Gastrocnemius medialis (tissue), 4 donors: Measurements from ENCODE around the gene PHLDA2. TPM values are rescaled to one million over a fixed set of nuclear protein-coding genes. Genes with fewer than 3 reads are reported as not detected.

Source experiments
- ATAC-seq, 2 donors: fragments of 150-250 bp; one replicate each; pipeline ENCODE4 v1.9.1; 2016
- DNase-seq, 2 donors: peaks; one replicate each; pipeline ENCODE4 v3.0.0-alpha.2; 2019
- H3K27ac ChIP-seq, 4 donors: fragments of 200-600 bp; sonication (generic); 1 replicate in 1 of 4; 2 replicates in 3 of 4; pipeline ENCODE4 v1.5.1; 2016 to 2018; ENCODE audit warnings: mild to moderate bottlenecking in 2 of 4, moderate library complexity in 1 of 4
- H3K27me3 ChIP-seq, 3 donors: fragments of 200-600 bp; sonication (generic) in 2 of 3; 1 replicate in 1 of 3; 2 replicates in 2 of 3; pipeline versions ENCODE4 v1.5.1 to v1.6.0; 2016 to 2019; ENCODE audit warnings: mild to moderate bottlenecking in 1 of 3, moderate library complexity in 1 of 3
- H3K36me3 ChIP-seq, 2 donors: fragments of 200-600 bp; sonication (generic) in 1 of 2; one replicate each; pipeline ENCODE4 v1.5.1; 2017 to 2018
- H3K4me1 ChIP-seq, 2 donors: fragments of 200-600 bp; sonication (generic) in 1 of 2; one replicate each; pipeline ENCODE4 v1.5.1; 2016 to 2017; ENCODE audit warnings: mild to moderate bottlenecking in 2 of 2
- H3K4me3 ChIP-seq, 4 donors: fragments of 200-600 bp; sonication (generic) in 3 of 4; 1 replicate in 1 of 4; 2 replicates in 3 of 4; pipeline ENCODE4 v1.5.1; 2016 to 2019; ENCODE audit warnings: mild to moderate bottlenecking in 2 of 4
- H3K9me3 ChIP-seq, 3 donors: fragments of 200-600 bp; sonication (generic) in 2 of 3; 1 replicate in 1 of 3; 2 replicates in 2 of 3; pipeline ENCODE4 v1.5.1; 2016 to 2019
- POLR2A ChIP-seq, 2 donors: fragments of 450-650 bp; IDR thresholded peaks; one replicate each; pipeline ENCODE4 v1.6.1; 2017; ENCODE audit warnings: antibody characterized with exemption in 2 of 2, mild to moderate bottlenecking in 2 of 2, moderate library complexity in 2 of 2
- in situ Hi-C, 4 donors: fragments of 200-750 bp; cut with MboI; loops; one replicate each; pipeline versions ENCODE4 v1.15.0 to v1.8.0; 2017; ENCODE audit warnings: low sequenced_read_pairs in 4 of 4
- intact Hi-C: fragments of 100-400 bp; cut with DNase I; formaldehyde crosslinking; loops from one replicate; pipeline ENCODE4 v1.15.1; 2023; ENCODE audit warnings: low total_unique reads
- total RNA-seq, 4 donors: library from RNA; depleted of rRNA; stranded (reverse); fragments of >200 nt; gene quantifications; one replicate each; pipeline versions ENCODE4 v1.1.0 to v1.2.3, GENCODE V29; 2016
- TF ChIP-seq, protein P1 (sequence below), 5 experiments: fragments of 450-650 bp in 3 of 5; fragments of 200-600 bp in 2 of 5; sonication (generic) in 2 of 5; IDR thresholded peaks in 4 of 5; conservative IDR thresholded peaks in 1 of 5; 1 replicate in 4 of 5; 2 replicates in 1 of 5; pipeline ENCODE4 v1.5.1; 2016 to 2019; ENCODE audit warnings: antibody characterized with exemption in 5 of 5, mild to moderate bottlenecking in 3 of 5, moderate library complexity in 3 of 5

The PHLDA2 gene
- total RNA-seq, 4 donors from 2014 or later = 1.4 TPM; not detected in 3

DNA sequence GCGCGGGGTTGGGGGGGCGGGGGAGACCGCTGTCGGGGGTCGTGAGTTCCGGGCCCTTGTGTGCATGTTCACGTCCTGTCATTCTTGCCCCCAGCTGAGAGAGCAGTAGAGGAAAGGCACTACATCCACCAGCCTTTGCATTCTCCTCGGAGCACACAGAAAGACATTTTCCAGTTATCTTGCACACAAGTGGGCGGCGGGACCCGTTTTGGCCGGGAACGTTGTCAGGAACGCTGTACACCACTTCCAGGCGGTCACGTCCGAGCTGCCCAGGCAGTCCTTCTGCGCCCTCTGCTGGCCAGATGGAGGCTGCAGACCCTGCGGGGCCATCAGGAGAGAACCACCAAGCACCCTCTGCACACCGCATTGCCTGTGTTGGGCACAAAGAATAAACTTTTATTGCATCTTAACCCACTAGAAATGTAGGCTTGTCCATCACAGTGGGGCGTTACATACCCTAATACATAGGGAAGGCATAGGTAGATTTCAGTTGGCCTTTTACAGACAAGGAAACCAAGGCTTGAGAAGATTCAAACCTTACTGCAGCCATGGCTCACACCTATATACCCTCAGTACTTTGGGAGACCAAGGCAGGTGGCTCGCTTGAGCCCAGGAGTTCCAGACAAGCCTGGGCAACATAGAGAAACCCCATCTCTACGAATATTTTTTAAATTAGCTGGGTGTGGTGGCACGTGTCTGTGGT is 40.8 kb downstream of the PHLDA2 start:
- Histone ChIP-seq H3K9me3 (no peaks in the 10 kb centered on the region), H3K36me3 (no peaks in the 10 kb centered on the region), H3K27me3 (no peaks in the 10 kb centered on the region), H3K4me3 (no peak overlapping the region), H3K27ac (no peak overlapping the region), H3K4me1 (peaks cover 5 to 19% of the 10 kb centered on the region in 2 donors)
- ATAC-seq (peak in 1 of 2 donors; percentile 24), DNase-seq (peak; percentile 74 to 81)
- intact Hi-C loops = loop anchor here (1.0 to 5.0 kb wide), 2 partner anchors 356 to 561 kb away; no protein-coding TSS in a partner anchor
- in situ Hi-C loops = loop anchor here (5.0 to 25.0 kb wide), 3 partner anchors 201 to 451 kb away; partner anchors contain the start of genes KCNQ1OT1 (in 3 of the 4), KCNQ1 (in 1 of the 4) and TRPM5 (in 1 of the 4)
- TF ChIP-seq, protein P1, sequence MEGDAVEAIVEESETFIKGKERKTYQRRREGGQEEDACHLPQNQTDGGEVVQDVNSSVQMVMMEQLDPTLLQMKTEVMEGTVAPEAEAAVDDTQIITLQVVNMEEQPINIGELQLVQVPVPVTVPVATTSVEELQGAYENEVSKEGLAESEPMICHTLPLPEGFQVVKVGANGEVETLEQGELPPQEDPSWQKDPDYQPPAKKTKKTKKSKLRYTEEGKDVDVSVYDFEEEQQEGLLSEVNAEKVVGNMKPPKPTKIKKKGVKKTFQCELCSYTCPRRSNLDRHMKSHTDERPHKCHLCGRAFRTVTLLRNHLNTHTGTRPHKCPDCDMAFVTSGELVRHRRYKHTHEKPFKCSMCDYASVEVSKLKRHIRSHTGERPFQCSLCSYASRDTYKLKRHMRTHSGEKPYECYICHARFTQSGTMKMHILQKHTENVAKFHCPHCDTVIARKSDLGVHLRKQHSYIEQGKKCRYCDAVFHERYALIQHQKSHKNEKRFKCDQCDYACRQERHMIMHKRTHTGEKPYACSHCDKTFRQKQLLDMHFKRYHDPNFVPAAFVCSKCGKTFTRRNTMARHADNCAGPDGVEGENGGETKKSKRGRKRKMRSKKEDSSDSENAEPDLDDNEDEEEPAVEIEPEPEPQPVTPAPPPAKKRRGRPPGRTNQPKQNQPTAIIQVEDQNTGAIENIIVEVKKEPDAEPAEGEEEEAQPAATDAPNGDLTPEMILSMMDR (IDR thresholded peaks at IDR 0.05 in 4 of 5, conservative IDR thresholded peaks at IDR 0.05 in 1 of 5) = peak; percentile 93 to 99 (median 98)
- TF ChIP-seq POLR2A (IDR thresholded peaks at IDR 0.05) = no peak

DNA sequence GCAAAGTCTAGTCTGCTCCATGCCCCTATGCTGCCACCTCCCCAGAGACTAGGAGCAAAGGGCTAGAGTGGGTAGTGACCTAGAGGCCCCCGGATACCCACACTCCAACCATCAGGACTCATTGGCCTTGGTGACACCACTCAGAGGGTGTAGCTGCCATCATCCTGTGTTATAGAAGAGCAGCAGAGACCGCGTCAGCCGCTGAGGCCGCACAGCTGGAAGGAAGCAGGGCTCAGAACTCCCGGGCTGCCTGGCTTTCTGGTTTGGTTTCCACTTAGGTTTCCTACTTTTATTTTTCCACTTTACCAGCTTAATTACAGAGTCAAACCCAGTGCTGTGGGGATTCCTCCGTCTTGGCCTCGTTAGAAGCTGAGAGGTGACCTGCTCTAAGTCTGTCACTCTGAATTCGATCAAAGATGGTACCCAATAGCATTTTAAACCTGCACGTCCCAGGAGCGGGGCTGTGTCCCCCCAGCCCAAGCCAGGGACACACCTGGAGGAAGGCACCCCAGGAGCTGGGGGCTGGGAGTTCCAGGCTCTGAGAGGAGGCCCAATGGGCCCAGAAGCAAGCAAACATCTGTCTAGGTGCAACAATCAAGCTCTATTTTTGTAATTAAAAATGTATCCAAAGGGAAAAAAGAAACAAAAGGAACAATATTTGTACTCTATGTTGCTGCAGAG is 41.6 kb downstream of the PHLDA2 start:
- intact Hi-C loops = loop anchor here (1.0 to 5.0 kb wide), 2 partner anchors 355 to 560 kb away; no protein-coding TSS in a partner anchor
- DNase-seq = no peak
- Histone ChIP-seq H3K4me3 (no peak overlapping the region), H3K9me3 (no peaks in the 10 kb centered on the region), H3K27ac (peak overlapping the region in 3 of 4 donors; percentile 13 to 40 (median 34)), H3K4me1 (peaks cover 12 to 25% of the 10 kb centered on the region in 2 donors), H3K27me3 (no peaks in the 10 kb centered on the region), H3K36me3 (no peaks in the 10 kb centered on the region)
- no peak for ATAC-seq
- TF ChIP-seq, protein P1 (IDR thresholded peaks at IDR 0.05 in 4 of 5, conservative IDR thresholded peaks at IDR 0.05 in 1 of 5) = no peak
- TF ChIP-seq POLR2A (IDR thresholded peaks at IDR 0.05) = no peak
- in situ Hi-C loops = loop anchor here (5.0 to 25.0 kb wide), 3 partner anchors 200 to 450 kb away; partner anchors contain the start of genes KCNQ1OT1 (in 3 of the 4), KCNQ1 (in 1 of the 4) and TRPM5 (in 1 of the 4)

DNA sequence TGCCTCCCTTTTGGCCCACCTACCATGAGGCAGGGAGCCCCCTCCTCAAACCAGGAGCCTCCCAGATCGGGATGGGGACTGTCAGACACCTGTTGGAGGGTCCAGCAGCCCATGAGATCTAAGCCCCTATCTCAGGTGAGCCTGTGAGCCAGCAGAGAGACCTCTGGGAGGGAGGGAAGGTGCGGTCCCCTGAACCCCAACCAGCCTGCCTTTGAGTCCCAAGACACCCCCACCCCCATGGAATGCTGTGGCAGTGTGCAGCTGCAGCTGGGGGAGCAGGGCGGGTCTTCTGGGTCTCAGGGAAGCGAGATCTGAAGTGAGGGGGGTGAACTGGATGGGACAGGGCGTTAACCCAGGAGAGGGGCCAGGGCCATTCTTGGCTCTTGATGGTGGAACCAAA is 42.3 kb downstream of the PHLDA2 start:
- ATAC-seq (no peak), DNase-seq (no peak)
- Histone ChIP-seq H3K9me3 (no peaks in the 10 kb centered on the region), H3K4me1 (peaks cover 14 to 25% of the 10 kb centered on the region in 2 donors), H3K27me3 (no peaks in the 10 kb centered on the region), H3K27ac (peak overlapping the region in 3 of 4 donors; percentile 54 to 75 (median 56)), H3K4me3 (no peak overlapping the region), H3K36me3 (no peaks in the 10 kb centered on the region)
- in situ Hi-C loops = loop anchor here (5.0 to 25.0 kb wide), 3 partner anchors 200 to 450 kb away; partner anchors contain the start of genes KCNQ1OT1 (in 3 of the 4), KCNQ1 (in 1 of the 4) and TRPM5 (in 1 of the 4)
- TF ChIP-seq, protein P1 (IDR thresholded peaks at IDR 0.05 in 4 of 5, conservative IDR thresholded peaks at IDR 0.05 in 1 of 5) = no peak
- TF ChIP-seq POLR2A (IDR thresholded peaks at IDR 0.05) = no peak
- intact Hi-C loops = loop anchor here (1.0 to 5.0 kb wide), 2 partner anchors 487 to 560 kb away; partner anchors contain the start of gene TSSC4

DNA sequence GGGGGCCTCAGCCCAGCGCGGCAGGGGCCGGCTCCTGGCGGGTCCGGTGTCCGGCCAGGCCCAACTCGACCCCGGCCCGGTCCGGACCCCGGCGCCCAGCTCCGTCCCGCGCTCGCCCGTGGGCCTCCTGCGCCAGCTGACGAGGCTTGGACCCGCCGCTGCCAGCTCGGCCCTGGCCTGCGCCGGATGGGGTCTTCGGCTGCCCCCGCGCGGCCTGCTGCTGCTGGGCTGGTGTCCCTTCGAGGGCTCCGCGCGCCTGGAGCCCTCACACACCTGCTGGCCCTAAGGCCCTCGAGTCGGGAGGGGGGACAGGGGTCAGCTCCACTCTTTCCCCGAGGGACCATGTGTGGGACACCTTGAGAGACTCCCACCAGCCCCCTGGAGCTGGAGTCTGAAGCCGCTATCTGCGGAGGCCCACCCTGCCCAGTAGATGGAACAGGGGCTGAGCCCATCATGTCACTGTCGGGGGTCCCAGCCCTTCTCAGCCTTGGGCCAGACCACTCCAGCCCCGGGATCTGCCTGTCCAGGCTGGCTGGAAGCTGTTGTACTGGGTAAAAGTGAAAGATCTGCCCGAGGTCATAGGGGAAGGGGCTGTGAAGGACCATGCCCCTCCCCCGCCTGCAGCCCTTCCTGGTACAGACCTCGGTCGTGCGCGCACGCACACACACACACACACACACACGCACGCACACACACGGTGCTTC is 42.9 kb downstream of the PHLDA2 start:
- intact Hi-C loops = loop anchor here (1.0 to 5.0 kb wide), 2 partner anchors 486 to 559 kb away; partner anchors contain the start of gene TSSC4
- peak in 1 of 2 donors; percentile 5 for ATAC-seq
- no peak for TF ChIP-seq POLR2A (IDR thresholded peaks at IDR 0.05)
- TF ChIP-seq, protein P1 (IDR thresholded peaks at IDR 0.05 in 4 of 5, conservative IDR thresholded peaks at IDR 0.05 in 1 of 5) = peak in 3 of 5 experiments; percentile 17 to 45 (median 23)
- Histone ChIP-seq H3K27me3 (no peaks in the 10 kb centered on the region), H3K9me3 (no peaks in the 10 kb centered on the region), H3K4me3 (peak overlapping the region; percentile 34 to 83 (median 51)), H3K27ac (peak overlapping the region; percentile 54 to 75 (median 65)), H3K36me3 (no peaks in the 10 kb centered on the region), H3K4me1 (peaks cover 14 to 26% of the 10 kb centered on the region in 2 donors)
- DNase-seq = no peak
- in situ Hi-C loops = loop anchor here (5.0 to 25.0 kb wide), 3 partner anchors 199 to 449 kb away; partner anchors contain the start of genes KCNQ1OT1 (in 3 of the 4), KCNQ1 (in 1 of the 4) and TRPM5 (in 1 of the 4)
